GM18502 (cell line): ENCODE results near the gene KCNMB4.

ENCODE experiments used
- ATAC-seq: cut with Tn5 transposase; IDR thresholded peaks from one replicate; pipeline ENCODE4 v1.9.1; 2021; ENCODE audit warnings: mild to moderate bottlenecking; ENCODE audit not compliant: unreplicated experiment, poor library complexity

KCNMB4 gene

DNA sequence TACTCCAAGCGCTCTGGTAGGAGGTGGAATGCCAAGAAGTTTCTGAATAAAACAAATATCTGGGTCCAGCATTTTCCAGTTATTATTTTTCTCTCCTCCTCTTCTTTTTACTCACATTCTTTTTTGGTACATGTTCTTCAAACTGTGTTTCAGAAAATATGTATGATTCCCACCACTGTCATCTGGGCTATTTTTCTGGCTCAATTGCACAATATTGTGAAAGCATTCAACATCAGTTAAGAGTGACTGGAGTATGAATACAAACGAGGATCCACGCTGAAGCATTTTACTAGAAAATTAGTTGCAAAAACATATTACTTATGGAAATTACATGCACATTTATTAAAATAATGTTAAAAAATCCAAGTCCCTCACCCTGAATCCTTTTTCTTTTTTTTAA, 61.5 kb downstream of the KCNMB4 start:
- no peak for ATAC-seq

DNA sequence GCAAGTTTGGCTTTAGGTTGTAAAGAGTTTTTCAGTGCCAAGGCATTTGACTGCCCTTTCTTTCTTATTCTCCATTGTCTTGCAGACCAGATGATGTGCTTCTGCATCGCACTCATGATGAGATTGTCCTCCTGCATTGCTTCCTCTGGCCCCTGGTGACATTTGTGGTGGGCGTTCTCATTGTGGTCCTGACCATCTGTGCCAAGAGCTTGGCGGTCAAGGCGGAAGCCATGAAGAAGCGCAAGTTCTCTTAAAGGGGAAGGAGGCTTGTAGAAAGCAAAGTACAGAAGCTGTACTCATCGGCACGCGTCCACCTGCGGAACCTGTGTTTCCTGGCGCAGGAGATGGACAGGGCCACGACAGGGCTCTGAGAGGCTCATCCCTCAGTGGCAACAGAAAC, 64.3 kb downstream of the KCNMB4 start:
- no peak for ATAC-seq

DNA sequence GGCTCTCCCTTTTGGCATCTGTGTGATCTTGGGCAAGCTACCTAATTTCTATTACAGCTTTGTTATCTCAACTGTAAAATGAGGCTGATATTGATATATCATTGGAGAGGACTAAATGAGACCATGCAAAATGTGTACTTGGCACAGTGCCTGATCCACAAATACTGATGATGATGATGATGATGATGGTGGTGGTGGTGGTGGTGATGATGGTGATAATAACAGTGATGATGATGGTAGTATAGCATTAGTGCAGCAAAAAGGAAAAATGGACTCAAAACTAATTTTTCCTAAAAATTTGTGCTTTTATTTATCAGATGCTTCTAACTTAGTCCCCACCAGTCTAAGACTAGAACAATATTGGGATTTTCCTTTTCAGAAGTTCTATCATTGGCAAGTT, 70.7 kb downstream of the KCNMB4 start:
- ATAC-seq, result no peak

DNA sequence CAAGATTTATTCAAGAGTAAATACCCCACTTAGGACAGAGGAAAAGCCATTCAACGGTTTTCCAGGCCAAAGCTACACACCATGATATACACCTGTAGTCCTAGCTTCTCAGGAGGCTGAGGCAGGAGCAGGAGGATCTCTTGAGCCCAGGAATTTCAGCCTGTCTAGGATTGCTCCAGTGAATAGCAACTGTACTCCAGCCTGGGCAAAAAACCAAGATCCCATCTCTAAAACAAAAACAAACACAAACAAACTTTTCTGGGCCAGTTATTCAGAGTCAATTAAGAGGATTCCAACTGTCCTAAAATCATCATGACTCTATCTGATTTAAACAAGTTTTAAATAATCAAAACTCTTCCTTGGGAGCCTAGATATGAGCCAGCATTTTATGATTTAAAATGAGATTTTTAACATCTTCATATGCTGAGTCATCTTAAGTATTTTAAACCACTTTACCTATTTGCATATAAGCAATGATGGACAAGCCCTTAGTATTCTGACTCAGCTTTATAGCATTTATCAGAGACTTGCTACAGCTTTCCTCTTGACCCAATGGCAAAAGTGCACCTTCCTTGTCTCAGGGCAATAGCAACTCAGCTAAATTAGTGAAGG, 77.1 kb downstream of the KCNMB4 start:
- no peak for ATAC-seq

DNA sequence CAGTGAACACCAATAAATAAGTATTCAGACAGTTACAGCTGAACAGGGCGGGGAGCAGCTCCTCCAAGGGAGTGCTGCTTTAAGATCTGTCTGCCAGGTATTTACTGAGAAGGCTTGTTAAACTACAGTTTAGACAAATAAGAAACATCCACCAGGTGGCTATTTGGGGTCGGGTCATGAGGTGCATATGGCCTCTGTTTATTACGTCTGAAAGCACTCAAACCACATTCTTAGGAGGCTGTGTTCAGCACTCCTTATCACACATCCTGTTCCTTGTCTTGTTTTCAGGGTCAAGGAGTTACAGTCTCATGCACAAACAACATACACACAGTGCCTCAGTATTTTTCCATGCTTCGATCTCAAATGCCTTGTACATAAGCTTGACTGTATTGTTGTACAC, 78.8 kb downstream of the KCNMB4 start:
- ATAC-seq, result no peak

DNA sequence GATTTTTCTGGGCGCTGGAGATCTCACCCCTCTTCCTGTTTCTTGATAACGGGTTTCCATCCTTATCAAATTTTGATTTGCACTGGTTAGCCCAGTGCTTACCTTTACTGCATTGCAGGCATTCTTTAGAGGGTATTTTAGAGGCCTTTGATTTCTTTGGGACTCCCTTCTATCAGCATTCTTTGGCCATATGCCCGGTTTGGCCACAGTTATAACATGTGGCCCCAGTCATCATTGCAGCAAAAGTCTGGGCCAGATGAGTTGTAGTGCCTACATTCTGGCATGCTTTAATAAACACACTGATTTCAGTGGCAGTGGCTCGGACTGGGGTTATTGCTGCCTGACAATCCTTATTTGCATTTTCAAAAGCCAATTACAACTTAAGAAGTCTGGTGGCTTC, 82.3 kb downstream of the KCNMB4 start:
- ATAC-seq, result no peak

DNA sequence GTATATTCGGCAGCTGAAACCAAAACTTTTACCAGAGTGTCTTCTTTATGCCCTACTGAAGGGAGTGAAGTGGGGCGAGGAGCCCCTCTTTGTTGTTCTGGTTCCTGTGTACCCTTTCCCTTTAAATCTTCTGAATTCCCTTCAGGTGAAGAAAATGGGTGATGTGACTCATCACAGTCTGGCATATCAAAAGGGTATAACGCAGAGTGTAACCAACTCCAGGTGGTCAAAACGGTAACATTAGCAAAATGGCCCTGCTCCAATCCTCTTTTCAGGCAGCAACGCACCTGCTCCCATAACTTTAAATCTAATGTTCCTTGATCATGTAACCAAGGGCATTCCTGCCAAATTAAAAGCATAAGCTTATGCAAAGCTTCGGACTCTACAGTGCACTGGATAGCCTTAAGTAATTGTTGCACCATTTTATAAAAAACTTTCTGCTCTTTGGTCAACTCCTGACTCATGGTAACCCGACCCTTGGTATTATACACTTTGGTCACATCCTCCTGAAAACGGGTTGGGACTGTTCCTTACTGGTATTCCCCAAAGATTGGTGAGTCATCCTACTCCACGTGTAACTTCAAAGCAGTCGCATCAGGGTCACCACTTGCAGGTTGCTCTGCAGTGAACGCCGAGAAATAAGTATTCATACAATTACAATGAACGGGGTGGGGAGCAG, 83.1 kb downstream of the KCNMB4 start:
- ATAC-seq, result no peak

DNA sequence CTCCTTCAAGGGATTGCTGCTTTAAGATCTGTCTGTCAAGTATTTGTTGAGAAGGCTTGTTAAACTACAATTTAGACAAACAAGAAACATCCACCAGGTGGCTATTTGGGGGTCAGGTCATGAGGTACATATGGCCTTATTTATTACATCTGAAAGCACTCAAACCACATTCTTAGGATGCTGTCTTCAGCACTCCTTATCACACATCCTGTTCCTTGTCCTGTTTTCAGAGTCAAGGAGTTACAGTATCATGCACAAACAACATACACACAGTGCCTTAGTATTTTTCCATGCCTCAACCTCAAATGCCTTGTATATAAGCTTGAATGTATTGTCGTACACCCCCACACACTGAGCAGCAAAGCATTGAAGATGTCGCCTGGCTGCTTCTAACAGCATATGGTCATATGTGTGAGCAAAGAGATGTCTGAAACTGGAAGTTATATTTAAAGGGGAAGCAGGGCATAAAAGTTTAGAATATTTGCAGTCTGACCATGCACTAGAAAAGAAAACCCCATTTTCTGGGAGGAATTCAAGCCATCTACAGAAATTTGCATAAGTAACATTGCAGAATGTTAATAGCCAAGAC, 83.8 kb downstream of the KCNMB4 start:
- ATAC-seq, result no peak

DNA sequence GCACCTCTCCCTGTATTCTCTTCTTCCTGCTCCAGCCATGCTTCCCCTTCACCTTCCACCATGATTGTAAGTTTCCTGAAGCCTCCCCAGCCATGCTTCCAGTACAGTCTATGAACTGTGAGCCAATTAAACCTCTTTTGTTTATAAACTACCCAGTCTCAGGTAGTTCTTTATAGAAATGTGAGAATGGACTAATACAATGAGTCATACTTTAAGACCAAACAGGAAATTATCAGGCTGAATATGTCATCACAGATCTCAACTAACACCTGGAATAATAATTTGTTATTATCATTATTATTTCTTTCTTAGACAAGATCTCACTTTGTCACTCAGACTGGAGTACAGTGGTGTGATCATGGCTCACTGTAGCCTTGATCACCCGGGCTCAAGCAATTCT, 85.4 kb downstream of the KCNMB4 start:
- ATAC-seq, result no peak

DNA sequence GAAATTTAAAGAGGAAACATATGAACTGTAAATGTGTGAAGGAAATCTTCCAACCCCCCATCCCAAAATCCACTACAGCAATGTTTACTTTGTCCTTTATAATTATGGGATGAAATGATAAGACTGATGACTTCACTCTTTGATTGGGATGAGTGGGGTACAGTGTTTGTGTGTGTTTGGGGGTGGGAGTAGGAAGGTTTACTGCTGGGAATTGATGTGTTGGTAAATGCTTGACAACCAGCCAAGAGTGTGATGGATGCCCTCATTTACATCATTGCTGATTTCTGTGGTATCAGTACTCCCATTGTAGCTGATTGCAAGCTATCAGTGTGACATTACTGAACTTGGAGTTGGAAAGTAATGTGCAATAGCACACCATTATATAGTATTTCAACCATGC, 90.9 kb downstream of the KCNMB4 start:
- no peak for ATAC-seq

DNA sequence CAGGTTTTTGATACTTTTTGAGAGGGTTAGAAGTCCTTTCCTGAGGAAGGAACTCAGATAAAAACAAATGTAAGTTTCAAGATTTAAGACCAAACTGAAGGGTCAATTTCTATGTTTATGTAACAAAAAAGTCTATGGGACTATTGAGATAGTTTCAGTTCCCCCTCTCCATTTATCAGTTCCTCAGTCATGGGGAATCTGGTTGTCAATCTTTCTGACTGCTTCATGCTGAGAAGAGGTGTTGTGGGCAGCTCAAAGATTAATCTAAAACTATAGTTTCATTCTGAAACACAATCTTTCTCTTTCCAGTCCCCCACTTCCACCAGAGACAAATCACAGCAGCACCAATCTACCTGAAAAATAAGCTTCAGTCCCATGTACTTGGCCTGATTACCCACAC, 93.7 kb downstream of the KCNMB4 start:
- ATAC-seq, result peak; percentile 86

DNA sequence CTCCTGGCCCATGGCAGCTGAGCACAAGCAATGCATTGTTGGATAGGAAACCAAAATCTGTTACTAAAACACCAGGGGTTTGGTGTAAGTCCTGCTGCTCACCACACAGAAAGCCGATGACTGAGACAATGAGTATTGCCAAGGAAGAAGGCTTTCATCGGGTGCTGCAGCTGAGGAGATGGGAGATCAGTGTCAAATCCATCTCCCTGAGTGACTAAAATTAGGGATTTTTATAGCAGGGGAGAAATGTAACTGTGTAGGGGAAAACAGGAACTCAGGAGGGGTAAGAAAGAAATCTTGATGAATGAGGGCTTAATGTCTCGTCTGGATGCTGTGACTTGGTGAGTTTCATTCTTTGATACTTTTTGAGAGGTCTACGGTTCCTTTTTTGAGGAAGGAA, 97.9 kb downstream of the KCNMB4 start:
- ATAC-seq, result no peak

DNA sequence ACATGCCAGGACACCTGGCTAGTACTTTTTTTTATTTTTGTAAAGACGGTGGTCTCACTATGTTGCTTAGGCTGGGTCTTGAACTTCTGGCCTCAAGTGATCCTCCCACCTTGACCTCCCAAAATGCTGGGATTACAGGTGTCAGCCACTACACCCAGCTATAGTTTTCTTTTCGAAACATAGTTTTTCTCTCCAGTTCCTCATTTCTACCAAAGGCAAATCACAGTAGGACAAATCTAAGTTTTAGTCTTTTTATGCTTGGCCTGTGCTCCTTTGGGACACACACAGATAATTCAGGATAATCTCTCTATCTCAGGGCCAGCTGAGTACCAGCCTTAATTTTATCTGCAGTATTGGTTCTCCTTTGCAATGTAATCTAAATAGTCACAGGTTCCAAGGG, 100.7 kb downstream of the KCNMB4 start:
- no peak for ATAC-seq

DNA sequence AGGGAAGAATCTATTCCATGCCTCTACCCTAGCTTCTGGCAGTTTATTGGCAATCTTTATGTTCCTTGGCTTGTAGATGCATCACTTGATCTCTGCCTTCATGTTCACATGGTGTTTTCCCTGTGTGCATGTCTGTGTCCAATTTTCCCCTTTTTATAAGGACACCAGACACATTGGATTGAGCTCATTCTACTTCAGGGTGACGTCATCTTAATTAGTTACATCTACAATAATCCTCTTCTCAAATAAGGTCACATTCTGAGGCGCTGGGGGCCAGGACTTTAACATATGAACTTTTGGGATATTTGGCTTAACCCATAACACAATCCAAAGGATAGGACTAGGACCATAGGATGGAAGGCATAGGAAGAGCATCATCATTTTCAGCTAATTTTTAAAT, 101.4 kb downstream of the KCNMB4 start:
- no peak for ATAC-seq

DNA sequence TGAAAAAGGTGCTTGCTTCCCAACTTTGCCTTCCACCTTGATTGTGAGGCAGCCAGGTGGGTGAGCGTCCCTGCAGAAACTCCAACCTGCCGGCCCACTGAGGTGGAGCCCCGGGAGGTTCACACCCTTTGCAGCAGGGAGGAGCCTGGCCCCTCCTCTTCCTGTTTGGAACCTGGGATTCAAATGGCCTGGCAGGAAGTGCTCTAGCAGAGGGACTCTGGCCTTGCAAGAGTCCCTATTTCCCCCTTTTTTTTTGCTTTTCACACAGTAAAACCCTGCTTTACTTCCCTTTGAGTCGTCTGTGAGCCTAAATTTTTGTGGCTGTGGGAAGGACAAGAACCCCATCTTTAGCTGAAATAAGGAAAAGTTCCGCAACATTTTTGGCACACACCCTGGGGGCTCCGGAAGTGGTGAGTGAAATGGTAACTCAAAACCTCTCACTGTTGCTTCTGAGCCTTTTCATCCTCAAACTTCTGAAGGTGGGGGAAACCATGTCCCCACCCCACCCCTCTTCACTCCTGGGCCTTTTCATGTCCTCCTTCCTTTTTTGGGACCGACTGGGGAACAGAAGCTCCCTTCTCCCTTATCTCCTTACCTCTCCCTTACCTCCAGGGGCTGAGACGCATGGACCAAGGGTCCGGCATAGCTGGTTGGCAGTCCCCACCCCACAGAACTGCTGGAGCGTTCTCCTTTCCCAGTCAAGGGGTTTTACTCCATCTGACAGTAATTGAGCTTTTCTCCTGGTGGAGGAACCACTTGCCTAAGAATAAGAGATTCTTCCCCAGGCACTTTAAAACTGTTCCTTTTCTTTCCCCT, 102.0 kb downstream of the KCNMB4 start:
- ATAC-seq, result no peak

DNA sequence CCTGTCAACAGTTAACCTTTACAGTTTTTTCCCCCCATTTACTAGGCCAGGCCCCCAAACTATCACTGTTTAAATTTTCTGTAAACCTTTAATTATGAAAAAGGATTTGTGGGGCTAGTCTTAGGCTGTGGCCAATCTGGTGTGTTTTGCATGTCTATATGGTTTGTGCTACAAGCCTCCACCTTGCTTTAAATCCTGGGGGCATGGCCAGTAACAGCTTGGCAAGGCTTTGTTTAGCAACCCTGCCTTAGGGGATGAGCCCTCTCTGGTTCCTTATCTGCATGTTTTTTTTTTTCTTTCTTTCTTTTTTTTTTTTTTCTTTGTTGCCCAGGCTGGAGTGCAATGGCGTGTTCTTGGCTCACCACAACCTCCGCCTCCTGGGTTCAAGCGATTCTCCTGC, 102.7 kb downstream of the KCNMB4 start:
- no peak for ATAC-seq

DNA sequence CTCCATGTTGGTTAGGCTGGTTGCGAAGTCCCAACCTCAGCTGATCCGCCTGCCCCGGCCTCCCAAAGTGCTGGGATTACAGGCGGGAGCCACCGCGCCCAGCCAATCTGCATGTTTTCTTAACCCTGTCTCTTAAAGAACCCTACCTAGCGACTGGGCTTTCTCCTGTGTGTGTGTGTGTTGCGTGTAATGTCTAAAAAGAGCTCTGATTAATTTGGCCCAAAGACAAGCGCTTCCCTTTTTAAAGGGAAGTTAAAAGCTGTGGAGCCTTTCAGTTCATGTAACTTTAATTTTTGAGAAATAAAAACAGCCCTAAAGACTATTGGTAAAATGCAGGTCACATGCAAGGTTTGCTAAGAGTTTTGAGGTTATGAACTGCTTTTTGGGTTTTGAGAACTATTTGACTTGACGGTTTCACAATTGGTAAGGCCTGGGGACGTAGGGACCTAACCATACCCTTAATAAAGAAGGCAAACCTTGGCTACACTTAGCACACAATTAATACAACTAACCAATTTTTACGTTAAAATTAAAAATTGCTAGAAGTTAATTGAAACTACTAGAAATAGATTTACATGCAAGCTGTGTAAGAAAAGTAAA, 103.2 kb downstream of the KCNMB4 start:
- no peak for ATAC-seq

DNA sequence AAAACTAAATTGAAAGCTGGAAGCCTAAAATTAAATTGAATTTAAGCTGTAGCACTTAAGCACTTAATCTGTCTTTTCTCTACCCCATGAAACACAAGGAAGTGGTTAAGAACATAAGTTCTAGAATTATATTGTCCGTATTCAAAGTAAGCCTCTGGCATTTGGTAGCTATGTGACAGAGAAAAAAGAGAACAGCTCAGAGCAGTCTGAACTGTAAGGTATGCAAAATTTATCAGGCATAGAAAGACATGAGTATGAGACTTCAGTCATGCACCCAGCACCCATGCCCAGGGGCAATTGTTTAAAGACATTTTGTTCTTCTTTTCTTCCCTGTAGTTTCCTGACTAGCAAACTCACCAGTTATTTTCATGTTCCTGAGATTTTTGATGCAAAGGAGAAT, 116.7 kb downstream of the KCNMB4 start:
- no peak for ATAC-seq
